Neuronal stem cell (in vitro differentiated cells): ENCODE measurements around the gene SLC46A2.

ENCODE experiments used
- DNase-seq: peaks from one replicate; pipeline ENCODE4 v3.0.0-alpha.2; 2013; ENCODE audit warnings: low spot score
- H2AFZ ChIP-seq: one replicate; pipeline ENCODE4 v1.6.1; 2013; ENCODE audit warnings: mild to moderate bottlenecking, low read length, inconsistent platforms
- H2AK5ac ChIP-seq: 2 replicates; pipeline ENCODE4 v1.6.1; 2013; ENCODE audit warnings: low read depth, mild to moderate bottlenecking, inconsistent platforms, low read length, moderate library complexity, mixed read lengths
- H2BK120ac ChIP-seq: 2 replicates; pipeline ENCODE4 v1.6.1; 2013; ENCODE audit warnings: low read depth, mild to moderate bottlenecking, inconsistent platforms, low read length, moderate library complexity, mixed read lengths
- H2BK12ac ChIP-seq: one replicate; pipeline ENCODE4 v1.6.1; 2013; ENCODE audit warnings: low read length, inconsistent platforms
- H2BK15ac ChIP-seq: 2 replicates; pipeline ENCODE4 v1.6.1; 2013; ENCODE audit warnings: mild to moderate bottlenecking, low read length, inconsistent platforms, mixed read lengths
- H2BK5ac ChIP-seq: one replicate; pipeline ENCODE4 v1.6.1; 2013; ENCODE audit warnings: inconsistent platforms, mild to moderate bottlenecking, low read length, moderate library complexity
- H3K14ac ChIP-seq: one replicate; pipeline ENCODE4 v1.6.1; 2013; ENCODE audit warnings: low read length, inconsistent platforms
- H3K18ac ChIP-seq: 2 replicates; pipeline ENCODE4 v1.6.1; 2013; ENCODE audit warnings: low read length, inconsistent platforms
- H3K23ac ChIP-seq: 2 replicates; pipeline ENCODE4 v1.6.1; 2013; ENCODE audit warnings: low read depth, mild to moderate bottlenecking, mixed read lengths, low read length, inconsistent platforms; ENCODE audit not compliant: poor library complexity
- H3K27ac ChIP-seq: replicated peaks from 3 replicates; pipeline ENCODE4 v1.5.1; 2013; ENCODE audit warnings: low read length, inconsistent platforms
- H3K27me3 ChIP-seq, 3 experiments: 2 replicates each; pipeline ENCODE4 v1.6.1; 2013; ENCODE audit warnings: low read length in 3 of 3, mild to moderate bottlenecking in 2 of 3, inconsistent platforms in 1 of 3, low read depth in 1 of 3, mixed read lengths in 1 of 3, moderate library complexity in 1 of 3; ENCODE audit not compliant: control insufficient read depth in 3 of 3, insufficient read depth in 3 of 3
- H3K36me3 ChIP-seq, 2 donors: replicated peaks in 1 of 2; 2 replicates each; pipeline ENCODE4 v1.6.1; 2013; ENCODE audit warnings: low read length in 2 of 2; ENCODE audit not compliant: control insufficient read depth in 2 of 2, insufficient read depth in 2 of 2
- H3K4ac ChIP-seq: 2 replicates; pipeline ENCODE4 v1.6.1; 2013; ENCODE audit warnings: inconsistent platforms, mild to moderate bottlenecking, low read length, moderate library complexity
- H3K4me1 ChIP-seq, 2 donors: 1 replicate in 1 of 2; 2 replicates in 1 of 2; pipeline ENCODE4 v1.6.1; 2013; ENCODE audit warnings: low read length in 2 of 2, low read depth in 1 of 2; ENCODE audit not compliant: control insufficient read depth in 2 of 2, insufficient read depth in 1 of 2
- H3K4me2 ChIP-seq: one replicate; pipeline ENCODE4 v1.6.1; 2013; ENCODE audit warnings: mild to moderate bottlenecking, low read length, inconsistent platforms; ENCODE audit not compliant: insufficient read depth, poor library complexity, severe bottlenecking
- H3K4me3 ChIP-seq, 2 donors: 2 replicates each; pipeline ENCODE4 v1.5.1; 2013; ENCODE audit warnings: low read length in 2 of 2, mild to moderate bottlenecking in 2 of 2, inconsistent platforms in 1 of 2, moderate library complexity in 1 of 2
- H3K79me1 ChIP-seq: one replicate; pipeline ENCODE4 v1.6.1; 2013; ENCODE audit warnings: low read depth, mild to moderate bottlenecking, inconsistent platforms, low read length, moderate library complexity
- H3K9ac ChIP-seq: one replicate; pipeline ENCODE4 v1.6.1; 2013; ENCODE audit warnings: mild to moderate bottlenecking, low read depth, low read length, inconsistent platforms; ENCODE audit not compliant: poor library complexity
- H3K9me3 ChIP-seq, 2 donors: replicated peaks in 1 of 2; 2 replicates each; pipeline versions ENCODE3 to v1.6.1; 2013; ENCODE audit warnings: low read length in 2 of 2, mild to moderate bottlenecking in 2 of 2, inconsistent platforms in 1 of 2, low read depth in 1 of 2, mixed read lengths in 1 of 2, moderate library complexity in 1 of 2; ENCODE audit not compliant: control insufficient read depth in 2 of 2, insufficient read depth in 1 of 2
- H4K8ac ChIP-seq: one replicate; pipeline ENCODE4 v1.6.1; 2013; ENCODE audit warnings: low read depth, mild to moderate bottlenecking, inconsistent platforms, low read length, moderate library complexity
- H4K91ac ChIP-seq: one replicate; pipeline ENCODE4 v1.6.1; 2013; ENCODE audit warnings: low read length, low read depth, mild to moderate bottlenecking, inconsistent platforms; ENCODE audit not compliant: poor library complexity
- WGBS, 2 donors: extraction: QIAGEN DNeasy Blood & Tissue Kit; methylation state at CpG; one replicate each; pipeline ENCODE4 v1.1.7; 2013; ENCODE audit warnings: missing lambda C conversion rate in 2 of 2, mixed read lengths in 1 of 2; ENCODE audit not compliant: insufficient read length in 2 of 2, insufficient replicate concordance in 1 of 2; ENCODE audit errors: extremely low coverage in 2 of 2; 5-methylcytosine and 5-hydroxymethylcytosine counted together

Gene SLC46A2

GRCh38 chr9:112913326-112913725 is 22.6 kb upstream of the SLC46A2 start:
- Histone ChIP-seq H3K79me1 (no peaks in the 10 kb centered on the region), H3K9me3 (peaks cover 0 to 2% of the 10 kb centered on the region in 2 donors), H3K23ac (no peak overlapping the region), H2AK5ac (no peak overlapping the region), H3K36me3 (no peaks in the 10 kb centered on the region), H3K14ac (no peak overlapping the region), H3K4me3 (no peak overlapping the region), H2BK120ac (no peak overlapping the region), H3K4me1 (no peaks in the 10 kb centered on the region), H4K8ac (no peak overlapping the region), H3K27me3 (peaks cover 0 to 6% (median 0%) of the 10 kb centered on the region in 3 experiments), H3K18ac (no peak overlapping the region), H3K4ac (no peak overlapping the region), H2BK15ac (no peak overlapping the region), H3K4me2 (no peak overlapping the region), H2BK12ac (no peak overlapping the region), H2AFZ (no peak overlapping the region), H3K27ac (no peak overlapping the region), H2BK5ac (no peak overlapping the region), H4K91ac (no peak overlapping the region), H3K9ac (no peak overlapping the region)
- no CpG with 5 or more reads among the region's 4 CpGs for WGBS, 2 donors
- DNase-seq, result no peak

GRCh38 chr9:112912636-112913035 is 22.0 kb upstream of the SLC46A2 start:
- Histone ChIP-seq H2BK15ac (no peak overlapping the region), H3K79me1 (no peaks in the 10 kb centered on the region), H2AFZ (no peak overlapping the region), H3K18ac (no peak overlapping the region), H3K9me3 (peaks cover 0 to 2% of the 10 kb centered on the region in 2 donors), H3K4me3 (no peak overlapping the region), H2BK120ac (no peak overlapping the region), H3K27me3 (peaks cover 0 to 7% (median 0%) of the 10 kb centered on the region in 3 experiments), H3K4me2 (no peak overlapping the region), H3K27ac (no peak overlapping the region), H2BK5ac (no peak overlapping the region), H4K91ac (no peak overlapping the region), H3K14ac (no peak overlapping the region), H3K36me3 (no peaks in the 10 kb centered on the region), H4K8ac (no peak overlapping the region), H2AK5ac (no peak overlapping the region), H2BK12ac (no peak overlapping the region), H3K23ac (no peak overlapping the region), H3K4me1 (no peaks in the 10 kb centered on the region), H3K4ac (no peak overlapping the region), H3K9ac (no peak overlapping the region)
- no CpG with 5 or more reads among the region's 3 CpGs for WGBS, 2 donors
- DNase-seq, result no peak

GRCh38 chr9:112911736-112912135 is 21.1 kb upstream of the SLC46A2 start:
- Histone ChIP-seq H3K27ac (no peak overlapping the region), H4K91ac (no peak overlapping the region), H3K4me2 (no peak overlapping the region), H3K27me3 (peaks cover 0 to 7% (median 0%) of the 10 kb centered on the region in 3 experiments), H2BK12ac (no peak overlapping the region), H3K14ac (no peak overlapping the region), H3K4me3 (no peak overlapping the region), H2BK5ac (no peak overlapping the region), H2BK15ac (no peak overlapping the region), H3K18ac (no peak overlapping the region), H3K23ac (no peak overlapping the region), H2AFZ (no peak overlapping the region), H3K9ac (no peak overlapping the region), H2BK120ac (no peak overlapping the region), H3K4ac (no peak overlapping the region), H2AK5ac (no peak overlapping the region), H4K8ac (no peak overlapping the region), H3K79me1 (no peaks in the 10 kb centered on the region), H3K36me3 (no peaks in the 10 kb centered on the region), H3K9me3 (peaks cover 0 to 2% of the 10 kb centered on the region in 2 donors), H3K4me1 (no peaks in the 10 kb centered on the region)
- DNase-seq, result no peak
- WGBS, 2 donors, result no CpG with 5 or more reads among the region's 2 CpGs

- H3K18ac ChIP-seq, result no peak overlapping the region
- WGBS, 2 donors, result no CpG with 5 or more reads among the region's 4 CpGs
Measured at GRCh38 chr9:112905084-112905483, 14.4 kb upstream of the SLC46A2 start.

More at GRCh38 chr9:112905084-112905483, 14.4 kb upstream of the SLC46A2 start:
- H3K27me3 ChIP-seq, result peaks cover 0 to 6% (median 1%) of the 10 kb centered on the region in 3 experiments
- H3K9ac ChIP-seq, result no peak overlapping the region
- no peak overlapping the region for H2BK5ac ChIP-seq
- no peak overlapping the region for H3K14ac ChIP-seq
- H3K4me3 ChIP-seq, result no peak overlapping the region
- no peak overlapping the region for H2BK12ac ChIP-seq
- no peak overlapping the region for H4K8ac ChIP-seq
- no peak overlapping the region for H2AK5ac ChIP-seq
- H3K36me3 ChIP-seq, result no peaks in the 10 kb centered on the region
- no peak overlapping the region for H2AFZ ChIP-seq
- no peak overlapping the region for H2BK120ac ChIP-seq
- H4K91ac ChIP-seq, result no peak overlapping the region
- peaks cover 0 to 1% of the 10 kb centered on the region in 2 donors for H3K4me1 ChIP-seq
- no peak overlapping the region for H3K27ac ChIP-seq
- no peaks in the 10 kb centered on the region for H3K9me3 ChIP-seq
- H3K23ac ChIP-seq, result no peak overlapping the region
- no peaks in the 10 kb centered on the region for H3K79me1 ChIP-seq
- H2BK15ac ChIP-seq, result no peak overlapping the region
- H3K4me2 ChIP-seq, result no peak overlapping the region
- no peak overlapping the region for H3K4ac ChIP-seq
- DNase-seq, result no peak
